ENCODE measurements around the gene SLC1A6. TPM values are rescaled to one million over a fixed set of nuclear protein-coding genes. Genes with fewer than 3 reads are reported as not detected.

SLC1A6 gene
- total and polyA plus RNA-seq, 2 of the 4 experiments (the other 2 are of a cell fraction), result not detected

DNA sequence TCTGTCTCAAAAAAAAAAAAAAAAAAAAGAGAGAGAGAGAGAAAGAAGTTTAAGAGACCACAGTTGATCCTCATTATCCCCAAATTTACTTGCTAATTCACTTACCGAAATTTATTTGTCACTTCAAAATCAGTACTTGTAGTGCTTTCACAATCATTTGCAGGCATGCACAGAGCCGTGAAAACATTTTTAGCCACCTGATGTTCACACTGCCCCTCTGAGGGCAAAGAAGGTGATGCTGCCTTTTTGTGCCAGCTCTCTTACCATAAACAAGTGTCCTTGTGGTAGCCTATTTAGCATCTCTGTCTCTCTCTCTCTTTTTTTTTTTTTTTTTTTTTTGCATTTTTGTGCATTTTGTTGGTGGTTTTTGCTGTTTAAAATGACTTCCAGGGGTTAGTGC is 45.6 kb upstream of the SLC1A6 start:
- H3K36me3 ChIP-seq (ENCODE audit: control insufficient read depth, insufficient read depth, low read length), result no peaks in the 10 kb centered on the region
- no peaks in the 10 kb centered on the region for H4K20me1 ChIP-seq (ENCODE audit: insufficient read depth, low read length)
- H2BK15ac ChIP-seq (ENCODE audit: low read depth, low read length), result no peak overlapping the region
- no peak overlapping the region for H3K27ac ChIP-seq (ENCODE audit: insufficient read depth, low read length)
- no peak overlapping the region for H4K5ac ChIP-seq (ENCODE audit: low read depth, low read length)
- no peak for DNase-seq
- H3K4me2 ChIP-seq (ENCODE audit: low read depth, low read length), result no peak overlapping the region
- dilution Hi-C loops (cut with HindIII; ENCODE audit: low sequenced_read_pairs, unreplicated experiment) (no loop called here), intact Hi-C loops (cut with micrococcal nuclease) (no loop called here), in situ Hi-C loops (cut with MboI; ENCODE audit: low sequenced_read_pairs) (no loop called here)
- TF ChIP-seq RCOR1 (IDR thresholded peaks at IDR 0.05; ENCODE audit: insufficient replicate concordance, low read length) (no peak), RAD21 (IDR thresholded peaks at IDR 0.05; ENCODE audit: low read length) (no peak), MAFK (IDR thresholded peaks at IDR 0.05; ENCODE audit: low read depth, low read length) (no peak), POLR2A (IDR thresholded peaks at IDR 0.05; ENCODE audit: low read depth, low read length) (no peak), BHLHE40 (IDR thresholded peaks at IDR 0.05; ENCODE audit: low read depth, low read length) (no peak)
- TF ChIP-seq, protein P1, sequence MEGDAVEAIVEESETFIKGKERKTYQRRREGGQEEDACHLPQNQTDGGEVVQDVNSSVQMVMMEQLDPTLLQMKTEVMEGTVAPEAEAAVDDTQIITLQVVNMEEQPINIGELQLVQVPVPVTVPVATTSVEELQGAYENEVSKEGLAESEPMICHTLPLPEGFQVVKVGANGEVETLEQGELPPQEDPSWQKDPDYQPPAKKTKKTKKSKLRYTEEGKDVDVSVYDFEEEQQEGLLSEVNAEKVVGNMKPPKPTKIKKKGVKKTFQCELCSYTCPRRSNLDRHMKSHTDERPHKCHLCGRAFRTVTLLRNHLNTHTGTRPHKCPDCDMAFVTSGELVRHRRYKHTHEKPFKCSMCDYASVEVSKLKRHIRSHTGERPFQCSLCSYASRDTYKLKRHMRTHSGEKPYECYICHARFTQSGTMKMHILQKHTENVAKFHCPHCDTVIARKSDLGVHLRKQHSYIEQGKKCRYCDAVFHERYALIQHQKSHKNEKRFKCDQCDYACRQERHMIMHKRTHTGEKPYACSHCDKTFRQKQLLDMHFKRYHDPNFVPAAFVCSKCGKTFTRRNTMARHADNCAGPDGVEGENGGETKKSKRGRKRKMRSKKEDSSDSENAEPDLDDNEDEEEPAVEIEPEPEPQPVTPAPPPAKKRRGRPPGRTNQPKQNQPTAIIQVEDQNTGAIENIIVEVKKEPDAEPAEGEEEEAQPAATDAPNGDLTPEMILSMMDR (conservative IDR thresholded peaks at IDR 0.05; ENCODE audit: low read depth, low read length), result no peak
- H2BK20ac ChIP-seq (ENCODE audit: low read depth, low read length), result no peak overlapping the region
- no peak for ATAC-seq (ENCODE audit: low read depth)
- H3K14ac ChIP-seq (replicated peaks; ENCODE audit: low read depth, low read length), result no peak overlapping the region
- H4K8ac ChIP-seq (ENCODE audit: low read depth in 2 of 2, low read length in 2 of 2), result no peak overlapping the region
- H2AK5ac ChIP-seq (ENCODE audit: low read depth, low read length), result no peak overlapping the region
- no peaks in the 10 kb centered on the region for H3K79me1 ChIP-seq (ENCODE audit: low read depth in 1 of 2, low read length in 2 of 2)
- H2BK120ac ChIP-seq (ENCODE audit: low read depth, low read length), result no peak overlapping the region
- no peak overlapping the region for H3K9ac ChIP-seq (ENCODE audit: low read depth, low read length)
- no peak overlapping the region for H2AFZ ChIP-seq (replicated peaks; ENCODE audit: low read length, poor library complexity)
- peaks cover 5% of the 10 kb centered on the region; the same call in 1 of the 2 replicates for H3K9me3 ChIP-seq (ENCODE audit: control insufficient read depth, insufficient read depth, low read length)
- H3K4ac ChIP-seq (ENCODE audit: low read depth, low read length), result no peak overlapping the region
- H3K27me3 ChIP-seq (ENCODE audit: control insufficient read depth, insufficient read depth, low read length), result no peaks in the 10 kb centered on the region
- H3K4me3 ChIP-seq (ENCODE audit: insufficient read depth, low read depth, low read length), result no peak overlapping the region
- no peak overlapping the region for H3K56ac ChIP-seq (ENCODE audit: extremely low read depth, insufficient read depth, low read length)
- no CpG with 5 or more reads among the region's 2 CpGs for WGBS, 2 experiments (ENCODE audit: extremely low coverage in 2 of 2, insufficient read length in 1 of 2)
- H3K9me1 ChIP-seq (ENCODE audit: insufficient read depth, low read length), result no peaks in the 10 kb centered on the region
- H2AK9ac ChIP-seq (replicated peaks; ENCODE audit: low read depth, low read length, poor library complexity), result no peak overlapping the region
- BruUV-seq (replicated peaks), result no TSS peak
- no peak overlapping the region for H4K91ac ChIP-seq (ENCODE audit: insufficient read depth, low read depth, low read length)
- no peak overlapping the region for H2BK5ac ChIP-seq (ENCODE audit: low read depth, low read length, poor library complexity, severe bottlenecking)
- no peaks in the 10 kb centered on the region for H3K4me1 ChIP-seq (ENCODE audit: control insufficient read depth, insufficient read depth, low read length)
- no peak overlapping the region for H3K18ac ChIP-seq (ENCODE audit: low read depth, low read length)
- no peak overlapping the region for H3K23ac ChIP-seq (ENCODE audit: low read depth, low read length)
- CTCF ChIA-PET, result interaction anchor here (0.6 kb wide), 1 partner anchor 20 kb away, joined by 4 read pairs; no protein-coding TSS in a partner anchor
- POLR2A ChIA-PET (ENCODE audit: unreplicated experiment), result interaction anchor here (0.6 kb wide), 1 partner anchor 265 kb away, joined by 8 read pairs; no protein-coding TSS in a partner anchor
